GM18520 (cell line): ENCODE data around the gene PTPA.

Experiments used
- ATAC-seq: cut with Tn5 transposase; IDR thresholded peaks from one replicate; pipeline ENCODE4 v1.9.1; 2021; ENCODE audit not compliant: unreplicated experiment

Gene PTPA

GRCh38 chr9:129136446-129137035 lies 25.3 kb downstream of the PTPA start:
- no peak for ATAC-seq

GRCh38 chr9:129137292-129138143 lies 26.3 kb downstream of the PTPA start:
- ATAC-seq: no peak

- no peak for ATAC-seq
Observed at GRCh38 chr9:129138144-129138462, 26.9 kb downstream of the PTPA start.

GRCh38 chr9:129138476-129139232 lies 27.4 kb downstream of the PTPA start:
- ATAC-seq: no peak

GRCh38 chr9:129139233-129139992 lies 28.2 kb downstream of the PTPA start:
- ATAC-seq: no peak

GRCh38 chr9:129139993-129140396 lies 28.8 kb downstream of the PTPA start:
- peak; percentile 63 for ATAC-seq

GRCh38 chr9:129140397-129141065 lies 29.3 kb downstream of the PTPA start:
- ATAC-seq: peak; percentile 13

- no peak for ATAC-seq
Observed at GRCh38 chr9:129141066-129142041, 30.1 kb downstream of the PTPA start.

GRCh38 chr9:129142138-129142935 lies 31.1 kb downstream of the PTPA start:
- no peak for ATAC-seq

GRCh38 chr9:129143031-129143927 lies 32.1 kb downstream of the PTPA start:
- ATAC-seq: no peak

GRCh38 chr9:129145316-129145715 lies 34.1 kb downstream of the PTPA start:
- no peak for ATAC-seq

GRCh38 chr9:129145841-129146292 lies 34.7 kb downstream of the PTPA start:
- no peak for ATAC-seq

- no peak for ATAC-seq
Observed at GRCh38 chr9:129146441-129146941, 35.3 kb downstream of the PTPA start.

- no peak for ATAC-seq
Observed at GRCh38 chr9:129148463-129149204, 37.4 kb downstream of the PTPA start.

- no peak for ATAC-seq
Observed at GRCh38 chr9:129149442-129149841, 38.2 kb downstream of the PTPA start.

- ATAC-seq: no peak
Observed at GRCh38 chr9:129150122-129150521, 38.9 kb downstream of the PTPA start.
